B cell (primary cell): Measurements from ENCODE around the gene LRP5. TPM values are rescaled to one million over a fixed set of nuclear protein-coding genes. Genes with fewer than 3 reads are reported as not detected.

Experiments used
- ATAC-seq: fragments of 200-7000 bp; cut with Tn5 transposase; one replicate; pipeline ENCODE4 v1.10.0; 2021; ENCODE audit warnings: low read depth, mild to moderate bottlenecking, moderate number of reproducible peaks, moderate library complexity
- CTCF ChIA-PET: fragments of 350-600 bp; sonication (Branson Sonifier 250); formaldehyde crosslinking; loops from one replicate; lab custom pipeline; 2021; ENCODE audit warnings: antibody characterized with exemption, inconsistent platforms; lab: Charles Lee
- POLR2A ChIA-PET: fragments of 350-600 bp; sonication (Branson Sonifier 250); formaldehyde crosslinking; loops from one replicate; lab custom pipeline; 2021; ENCODE audit warnings: antibody characterized with exemption; lab: Charles Lee
- DNase-seq: peaks from one replicate; pipeline ENCODE4 v3.0.0; 2013
- H2AFZ ChIP-seq: 2 replicates; pipeline ENCODE4 v1.6.1; 2012; ENCODE audit warnings: mild to moderate bottlenecking, low read depth, low read length; ENCODE audit not compliant: insufficient read depth, poor library complexity, severe bottlenecking
- H3K27ac ChIP-seq, 2 donors: 1 replicate in 1 of 2; 2 replicates in 1 of 2; pipeline ENCODE4 v1.5.1; 2012 to 2013; ENCODE audit warnings: low read length in 2 of 2, mild to moderate bottlenecking in 2 of 2, moderate library complexity in 1 of 2
- H3K27me3 ChIP-seq, 4 experiments: fragments of 200-600 bp in 1 of 4; sonication (generic) in 1 of 4; replicated peaks in 1 of 4; 1 replicate in 2 of 4; 2 replicates in 2 of 4; pipeline versions ENCODE4 v1.6.1 to v1.7.0; 2013 to 2016; ENCODE audit warnings: low read length in 3 of 4, mild to moderate bottlenecking in 2 of 4, mixed read lengths in 1 of 4, moderate library complexity in 1 of 4; ENCODE audit not compliant: insufficient read depth in 4 of 4, control insufficient read depth in 3 of 4; ENCODE audit errors: control extremely low read depth in 1 of 4
- H3K36me3 ChIP-seq, 2 experiments: replicated peaks in 1 of 2; 1 replicate in 1 of 2; 2 replicates in 1 of 2; pipeline versions ENCODE4 v1.6.1 to v1.7.1; 2013; ENCODE audit warnings: low read length in 1 of 2; ENCODE audit not compliant: insufficient read depth in 2 of 2, control insufficient read depth in 1 of 2; ENCODE audit errors: control extremely low read depth in 1 of 2, extremely low read depth in 1 of 2
- H3K4me1 ChIP-seq, 2 donors: fragments of 200-600 bp in 1 of 2; sonication (generic) in 1 of 2; 1 replicate in 1 of 2; 2 replicates in 1 of 2; pipeline versions ENCODE4 v1.5.1 to v1.6.1; 2013 to 2017; ENCODE audit warnings: low read length in 2 of 2; ENCODE audit not compliant: control insufficient read depth in 2 of 2, insufficient read depth in 2 of 2
- H3K4me2 ChIP-seq: replicated peaks from 2 replicates; pipeline ENCODE3; 2012; ENCODE audit warnings: mild to moderate bottlenecking, low read depth, low read length; ENCODE audit not compliant: poor library complexity, severe bottlenecking
- H3K4me3 ChIP-seq, 5 experiments: fragments of 200-600 bp in 1 of 5; sonication (generic) in 1 of 5; 1 replicate in 3 of 5; 2 replicates in 2 of 5; pipeline versions ENCODE4 v1.5.1 to v1.7.0; 2011 to 2016; ENCODE audit warnings: low read length in 4 of 5, mild to moderate bottlenecking in 4 of 5, low read depth in 2 of 5, control low read depth in 1 of 5, moderate library complexity in 1 of 5; ENCODE audit not compliant: insufficient read depth in 1 of 5; ENCODE audit errors: control extremely low read depth in 1 of 5, extremely low read depth in 1 of 5
- H3K79me2 ChIP-seq: fragments of 200-600 bp; sonication (generic); one replicate; pipeline ENCODE4 v1.6.0; 2016; ENCODE audit warnings: low read length; ENCODE audit not compliant: control insufficient read depth, insufficient read depth
- H3K9ac ChIP-seq: fragments of 200-600 bp; sonication (generic); 2 replicates; pipeline ENCODE4 v1.6.1; 2017; ENCODE audit warnings: mild to moderate bottlenecking, low read length, moderate library complexity
- H3K9me3 ChIP-seq, 3 donors: one replicate each; pipeline versions ENCODE4 v1.6.1 to v1.7.1; 2013; ENCODE audit warnings: low read length in 2 of 3; ENCODE audit not compliant: control insufficient read depth in 2 of 3, insufficient read depth in 1 of 3; ENCODE audit errors: control extremely low read depth in 1 of 3
- H4K20me1 ChIP-seq: 2 replicates; pipeline ENCODE4 v1.6.0; 2012; ENCODE audit warnings: mild to moderate bottlenecking, low read length; ENCODE audit not compliant: insufficient read depth, control insufficient read depth, poor library complexity, severe bottlenecking
- H3K27ac Mint-ChIP-seq: one replicate; pipeline ENCODE4 v1.8.0; 2021; ENCODE audit warnings: mixed read lengths
- H3K27me3 Mint-ChIP-seq: one replicate; pipeline ENCODE4 v1.8.0; 2021; ENCODE audit warnings: mixed read lengths
- H3K4me1 Mint-ChIP-seq: one replicate; pipeline ENCODE4 v1.8.0; 2021; ENCODE audit warnings: mixed read lengths
- H3K4me3 Mint-ChIP-seq: one replicate; pipeline ENCODE4 v1.8.0; 2021; ENCODE audit warnings: mixed read lengths
- H3K9me3 Mint-ChIP-seq: one replicate; pipeline ENCODE4 v1.8.0; 2022; ENCODE audit warnings: mixed read lengths; ENCODE audit not compliant: insufficient read depth
- CTCF ChIP-seq: fragments of 200-600 bp; IDR thresholded peaks from one replicate; pipeline ENCODE4 v1.8.0; 2022; ENCODE audit warnings: antibody characterized with exemption, mild to moderate bottlenecking
- EZH2 ChIP-seq: IDR thresholded peaks from 2 replicates; pipeline ENCODE4 v1.6.1; 2012; ENCODE audit warnings: borderline replicate concordance, low read depth, mild to moderate bottlenecking, moderate library complexity, low read length; ENCODE audit not compliant: insufficient read depth, poor library complexity, severe bottlenecking
- WGBS: methylation state at CpG from one replicate; pipeline ENCODE4 v1.1.5; 2013; ENCODE audit warnings: missing lambda C conversion rate; ENCODE audit not compliant: insufficient coverage; 5-methylcytosine and 5-hydroxymethylcytosine counted together
- intact Hi-C: fragments of 100-400 bp; cut with micrococcal nuclease; formaldehyde crosslinking; loops from one replicate; pipeline ENCODE4 v1.10.0; 2022
- polyA plus RNA-seq: library from polyadenylated mRNA; depleted of rRNA; stranded (reverse); fragments of >200 nt; gene quantifications from 2 replicates; pipeline ENCODE4 v1.2.3, GENCODE V29; 2012
- total RNA-seq, 2 donors: library from RNA; stranded (reverse); fragments of 120-200 nt in 1 of 2; gene quantifications; 1 replicate in 1 of 2; 2 replicates in 1 of 2; pipeline versions ENCODE4 v1.2.3 to v1.2.4, GENCODE V29; 2013 to 2022

The LRP5 gene
- total and polyA plus RNA-seq, 2 donors (not counting 1 experiment from before 2014, with no cell fraction given): 2.4 to 13.9 TPM

- CTCF ChIA-PET: interaction anchor here (1.2 to 1.4 kb wide), 2 partner anchors 79 to 120 kb away, joined by 3 to 4 read pairs; no protein-coding TSS in a partner anchor
- peaks cover 63% of the 10 kb centered on the region for H3K4me1 Mint-ChIP-seq
These were observed 65.0 kb downstream of the LRP5 start for GRCh38 chr11:68377389-68377795.

More at GRCh38 chr11:68377389-68377795, 65.0 kb downstream of the LRP5 start:
- ATAC-seq: no peak
- no peak overlapping the region for H2AFZ ChIP-seq
- no peak overlapping the region for H3K27ac ChIP-seq
- Mint-ChIP-seq H3K4me3 (no peak overlapping the region), H3K27ac (peak overlapping the region; percentile 32), H3K27me3 (peaks cover 15% of the 10 kb centered on the region), H3K9me3 (no peaks in the 10 kb centered on the region)
- peaks cover 0 to 11% (median 3%) of the 10 kb centered on the region in 4 experiments for H3K27me3 ChIP-seq
- peaks cover 54 to 62% of the 10 kb centered on the region in 2 donors for H3K4me1 ChIP-seq
- no peaks in the 10 kb centered on the region for H4K20me1 ChIP-seq
- POLR2A ChIA-PET: no interaction called here
- no peaks in the 10 kb centered on the region for H3K36me3 ChIP-seq
- H3K79me2 ChIP-seq: no peaks in the 10 kb centered on the region
- intact Hi-C loops: no loop called here
- H3K9ac ChIP-seq: no peak overlapping the region
- no peak overlapping the region for H3K4me2 ChIP-seq
- TF ChIP-seq CTCF (no peak), EZH2 (no peak)
- no peak for DNase-seq
- 87% methylated on average over 11 of the region's 12 CpGs for WGBS
- H3K9me3 ChIP-seq: no peaks in the 10 kb centered on the region
- no peak overlapping the region for H3K4me3 ChIP-seq
